ENCODE measurements around the gene HEXD. TPM values are rescaled to one million over a fixed set of nuclear protein-coding genes. Genes with fewer than 3 reads are reported as not detected.

HEXD gene
- total RNA-seq, 1 experiment from 2014 or later, result 16.2 TPM

GRCh38 chr17:82470065-82470464, 51.9 kb downstream of the HEXD start:
- no peak for DNase-seq (ENCODE audit: unreplicated experiment)
- no peak for TF ChIP-seq CTCF (IDR thresholded peaks at IDR 0.05; ENCODE audit: unreplicated experiment)
- Mint-ChIP-seq H3K27me3 (ENCODE audit: insufficient read depth, unreplicated experiment) (no peaks in the 10 kb centered on the region), H3K36me3 (ENCODE audit: insufficient read depth, unreplicated experiment) (peaks cover 61% of the 10 kb centered on the region), H3K27ac (ENCODE audit: low read depth, unreplicated experiment) (no peak overlapping the region), H3K4me1 (ENCODE audit: insufficient read depth, unreplicated experiment) (no peaks in the 10 kb centered on the region), H3K9me3 (ENCODE audit: unreplicated experiment) (no peaks in the 10 kb centered on the region), H3K4me3 (ENCODE audit: unreplicated experiment) (no peak overlapping the region)
- no TSS peak for BruUV-seq (replicated peaks)
- ChIA-PET CTCF (no interaction called here), POLR2A (interaction anchor here (0.6 to 1.3 kb wide), 3 partner anchors 10 to 406 kb away, joined by 3 to 4 read pairs (median 3); no protein-coding TSS in a partner anchor)
- intact Hi-C loops (cut with micrococcal nuclease), result no loop called here

- ChIA-PET POLR2A (interaction anchor here (0.9 kb wide), 2 partner anchors 21 to 44 kb away, joined by 3 to 4 read pairs; no protein-coding TSS in a partner anchor), CTCF (interaction anchor here (0.6 kb wide), 1 partner anchor 42 kb away, joined by 3 read pairs; no protein-coding TSS in a partner anchor)
- intact Hi-C loops (cut with micrococcal nuclease), result no loop called here
- Mint-ChIP-seq H3K4me1 (ENCODE audit: insufficient read depth, unreplicated experiment) (no peaks in the 10 kb centered on the region), H3K9me3 (ENCODE audit: unreplicated experiment) (no peaks in the 10 kb centered on the region), H3K27ac (ENCODE audit: low read depth, unreplicated experiment) (no peak overlapping the region), H3K27me3 (ENCODE audit: insufficient read depth, unreplicated experiment) (no peaks in the 10 kb centered on the region), H3K36me3 (ENCODE audit: insufficient read depth, unreplicated experiment) (peaks cover 62% of the 10 kb centered on the region), H3K4me3 (ENCODE audit: unreplicated experiment) (no peak overlapping the region)
- DNase-seq (ENCODE audit: unreplicated experiment), result no peak
- BruUV-seq (replicated peaks), result no TSS peak
- TF ChIP-seq CTCF (IDR thresholded peaks at IDR 0.05; ENCODE audit: unreplicated experiment), result no peak
Measured at GRCh38 chr17:82474223-82475010, 56.3 kb downstream of the HEXD start.

- H3K4me1 Mint-ChIP-seq (ENCODE audit: insufficient read depth, unreplicated experiment), result no peaks in the 10 kb centered on the region
- CTCF ChIA-PET, result no interaction called here
- H3K36me3 Mint-ChIP-seq (ENCODE audit: insufficient read depth, unreplicated experiment), result peaks cover 54% of the 10 kb centered on the region
- no peak overlapping the region for H3K27ac Mint-ChIP-seq (ENCODE audit: low read depth, unreplicated experiment)
- H3K9me3 Mint-ChIP-seq (ENCODE audit: unreplicated experiment), result no peaks in the 10 kb centered on the region
- no peak overlapping the region for H3K4me3 Mint-ChIP-seq (ENCODE audit: unreplicated experiment)
- POLR2A ChIA-PET, result interaction anchor here (0.9 kb wide), 1 partner anchor 16 kb away, joined by 3 read pairs; no protein-coding TSS in a partner anchor
- no peak for DNase-seq (ENCODE audit: unreplicated experiment)
- no TSS peak for BruUV-seq (replicated peaks)
- no peaks in the 10 kb centered on the region for H3K27me3 Mint-ChIP-seq (ENCODE audit: insufficient read depth, unreplicated experiment)
- intact Hi-C loops (cut with micrococcal nuclease), result no loop called here
- TF ChIP-seq CTCF (IDR thresholded peaks at IDR 0.05; ENCODE audit: unreplicated experiment), result no peak
Measured at GRCh38 chr17:82475458-82475857, 57.3 kb downstream of the HEXD start.

- BruUV-seq (replicated peaks), result no TSS peak
- no peak overlapping the region for H3K4me3 Mint-ChIP-seq (ENCODE audit: unreplicated experiment)
- no peak overlapping the region for H3K27ac Mint-ChIP-seq (ENCODE audit: low read depth, unreplicated experiment)
- no peak for TF ChIP-seq CTCF (IDR thresholded peaks at IDR 0.05; ENCODE audit: unreplicated experiment)
- DNase-seq (ENCODE audit: unreplicated experiment), result no peak
- intact Hi-C loops (cut with micrococcal nuclease), result no loop called here
- peaks cover 55% of the 10 kb centered on the region for H3K36me3 Mint-ChIP-seq (ENCODE audit: insufficient read depth, unreplicated experiment)
- CTCF ChIA-PET, result interaction anchor here (0.7 kb wide), 1 partner anchor 16 kb away, joined by 3 read pairs; no protein-coding TSS in a partner anchor
- POLR2A ChIA-PET, result interaction anchor here (0.6 to 1.4 kb wide), 2 partner anchors 18 to 309 kb away, joined by 3 to 5 read pairs; no protein-coding TSS in a partner anchor
- no peaks in the 10 kb centered on the region for H3K4me1 Mint-ChIP-seq (ENCODE audit: insufficient read depth, unreplicated experiment)
- no peaks in the 10 kb centered on the region for H3K9me3 Mint-ChIP-seq (ENCODE audit: unreplicated experiment)
- H3K27me3 Mint-ChIP-seq (ENCODE audit: insufficient read depth, unreplicated experiment), result no peaks in the 10 kb centered on the region
Measured at GRCh38 chr17:82477934-82478333, 59.8 kb downstream of the HEXD start.
